Suprapubic skin (tissue), 3 donors: ENCODE data around the gene RPGRIP1.

Experiments
- CTCF ChIP-seq, 2 donors: fragments of 200-600 bp in 1 of 2; fragments of 450-650 bp in 1 of 2; sonication (generic) in 1 of 2; IDR thresholded peaks; one replicate each; pipeline ENCODE4 v1.5.1; 2016 to 2019; ENCODE audit warnings: antibody characterized with exemption in 2 of 2, mild to moderate bottlenecking in 1 of 2, moderate library complexity in 1 of 2
- POLR2A ChIP-seq, 2 donors: fragments of 450-650 bp; IDR thresholded peaks; one replicate each; pipeline ENCODE4 v1.6.1; 2017; ENCODE audit warnings: antibody characterized with exemption in 2 of 2, mild to moderate bottlenecking in 2 of 2, moderate library complexity in 2 of 2

GRCh38 chr14:21317398-21317797 is 37.5 kb downstream of the RPGRIP1 start:
- TF ChIP-seq CTCF (IDR thresholded peaks at IDR 0.05) (no peak), POLR2A (IDR thresholded peaks at IDR 0.05) (no peak)
